ENCODE data around the gene ANKRD6.
"Not testable (repeated sequence)": the region's sequence is repeated elsewhere in the genome, so short reads cannot be mapped to it uniquely, and the experiment has no call there.

Gene ANKRD6

DNA sequence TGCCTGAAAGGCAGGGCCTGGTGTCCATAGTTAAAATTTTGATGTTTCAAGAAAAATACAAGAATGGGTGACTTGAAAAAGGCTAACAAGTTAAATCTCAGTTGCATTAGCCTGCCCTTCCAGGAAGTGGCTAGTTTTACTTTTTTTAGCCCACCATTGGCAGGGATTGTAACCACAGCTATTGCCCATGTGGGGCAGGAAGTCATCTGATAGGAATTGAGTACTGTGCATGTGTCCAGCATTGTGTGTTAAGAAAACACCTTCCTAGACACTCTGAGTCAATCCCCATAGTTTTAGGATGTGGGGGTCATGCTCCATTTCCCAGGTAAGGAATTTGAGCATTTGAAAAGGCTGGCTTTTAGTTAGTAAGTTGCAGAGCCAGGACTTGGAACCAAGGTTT lies 178.7 kb downstream of the ANKRD6 start:
- DNase-seq, result no peak

DNA sequence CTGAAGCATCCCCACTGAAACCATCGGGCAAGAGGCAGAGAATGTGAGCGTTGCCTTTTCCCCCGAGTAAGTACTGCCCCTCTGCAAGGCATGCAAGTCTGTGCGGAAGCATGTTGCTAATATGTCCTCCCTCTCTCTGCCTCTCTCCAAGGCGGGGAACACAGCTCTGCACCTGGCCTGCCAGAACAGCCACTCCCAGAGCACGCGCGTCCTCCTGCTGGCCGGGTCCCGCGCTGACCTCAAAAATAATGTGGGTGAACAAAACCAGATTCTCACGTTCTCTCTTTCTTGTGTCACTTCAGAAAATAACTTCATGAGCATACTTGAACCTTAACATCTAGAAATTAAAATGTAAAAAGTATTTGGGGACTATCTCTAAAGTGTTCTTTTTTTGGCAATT lies 179.2 kb downstream of the ANKRD6 start:
- no peak for DNase-seq

DNA sequence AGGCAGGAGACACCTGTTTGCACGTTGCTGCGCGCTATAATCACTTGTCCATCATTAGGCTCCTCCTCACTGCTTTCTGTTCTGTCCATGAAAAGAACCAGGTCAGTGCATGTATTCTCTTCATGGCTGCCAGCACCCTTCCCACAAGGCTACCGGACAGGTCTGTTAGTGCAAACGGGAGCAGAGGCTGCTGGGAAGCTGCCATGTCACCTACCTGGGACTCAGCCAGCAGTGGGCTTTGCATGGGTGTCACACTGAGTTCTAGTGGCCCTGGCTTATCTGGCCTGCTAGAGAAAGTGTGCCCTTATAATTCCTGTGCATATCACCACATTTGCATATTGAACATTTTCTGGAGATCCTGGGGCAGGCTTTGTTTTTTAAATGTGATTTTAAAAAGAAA lies 180.8 kb downstream of the ANKRD6 start:
- DNase-seq, result no peak

DNA sequence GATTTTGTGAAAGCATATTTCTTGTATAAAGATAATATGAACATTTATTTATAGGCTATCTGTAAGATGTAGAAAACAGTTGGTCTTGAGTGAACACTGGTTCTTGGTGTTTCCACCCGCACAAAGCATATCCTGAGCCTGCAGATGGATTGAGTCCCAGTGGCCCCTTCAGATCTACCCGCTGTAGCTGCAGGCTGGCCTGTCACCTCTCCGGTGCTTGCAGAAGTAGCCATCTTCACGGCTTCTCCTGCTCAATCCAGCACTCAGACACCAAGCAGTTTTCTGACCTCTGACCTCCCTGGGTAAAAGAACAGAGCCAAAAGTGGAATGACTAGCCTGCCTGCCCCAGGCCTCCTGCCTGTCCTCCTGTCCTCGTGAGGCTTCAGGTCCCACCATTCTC lies 182.9 kb downstream of the ANKRD6 start:
- no peak for DNase-seq

DNA sequence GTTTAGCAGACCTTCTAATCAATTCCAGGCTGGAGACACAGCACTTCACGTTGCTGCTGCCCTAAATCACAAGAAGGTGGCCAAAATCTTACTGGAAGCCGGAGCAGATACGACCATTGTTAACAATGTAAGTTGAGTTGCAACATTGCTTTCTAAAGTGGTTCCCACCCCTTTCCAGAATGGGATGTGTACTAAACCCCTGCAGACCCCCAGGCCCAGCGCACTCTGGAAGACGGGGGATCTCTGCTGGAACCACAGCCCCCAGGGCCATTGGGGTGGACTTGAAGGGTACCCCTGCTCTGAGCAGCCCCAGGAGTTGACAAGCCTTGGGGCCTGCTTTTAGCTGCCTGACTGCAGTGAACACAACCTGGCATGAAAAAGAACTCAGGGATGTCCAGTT lies 183.6 kb downstream of the ANKRD6 start:
- no peak for DNase-seq

DNA sequence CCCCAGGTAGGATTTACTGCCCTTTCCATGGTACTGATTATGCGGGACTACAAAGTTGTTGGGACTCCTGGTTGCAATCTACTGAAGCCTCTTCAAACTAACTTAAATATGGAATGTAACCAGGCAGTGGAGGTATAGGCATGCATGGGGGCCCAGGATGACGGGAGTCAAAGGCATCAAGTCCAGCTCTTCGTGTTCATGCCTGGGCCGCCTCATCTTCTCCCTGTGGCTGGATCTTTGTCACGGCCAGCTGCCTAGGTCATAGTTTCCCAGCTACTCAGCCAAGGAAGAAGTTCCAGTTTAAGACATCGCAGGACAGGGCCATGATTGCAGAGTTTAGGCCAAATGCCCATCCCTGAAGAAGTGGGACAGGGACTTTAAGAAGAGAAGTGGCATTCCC lies 185.1 kb downstream of the ANKRD6 start:
- no peak for DNase-seq

DNA sequence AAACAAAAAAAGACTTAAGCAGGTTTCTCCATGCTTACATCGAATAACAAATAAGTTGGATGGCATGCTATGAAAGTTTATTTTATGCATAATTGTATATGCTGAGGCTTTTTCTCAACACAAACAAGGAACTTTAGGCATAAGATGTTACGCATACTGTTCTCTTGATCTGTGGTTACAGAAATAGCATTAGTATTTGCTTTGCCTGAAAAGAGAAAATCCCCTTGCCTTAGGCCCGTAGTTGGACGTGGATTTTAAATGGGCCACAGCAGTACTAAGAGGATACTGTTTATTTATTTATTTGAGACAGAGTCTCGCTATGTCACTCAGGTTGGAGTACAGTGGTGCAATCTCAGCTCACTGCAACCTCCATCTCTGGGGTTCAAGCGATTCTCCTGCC lies 186.6 kb downstream of the ANKRD6 start:
- DNase-seq, result no peak

DNA sequence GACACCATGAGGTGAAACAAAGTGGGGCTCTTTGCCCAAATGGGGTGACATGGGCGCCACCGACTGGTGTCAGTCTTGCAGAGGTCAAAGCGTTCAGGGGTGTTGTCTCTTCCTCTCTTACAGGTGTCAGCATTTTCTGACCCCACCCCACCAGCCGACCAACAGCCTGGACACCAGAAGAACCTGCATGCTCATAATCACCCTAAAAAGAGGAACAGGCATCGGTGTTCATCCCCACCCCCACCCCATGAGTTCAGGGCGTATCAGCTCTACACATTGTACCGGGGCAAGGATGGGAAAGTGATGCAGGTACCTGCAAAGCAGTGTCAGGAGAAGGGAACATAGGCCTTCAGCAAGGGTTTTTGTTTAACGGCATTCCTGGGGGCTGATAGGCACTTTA lies 190.8 kb downstream of the ANKRD6 start:
- no peak for DNase-seq

DNA sequence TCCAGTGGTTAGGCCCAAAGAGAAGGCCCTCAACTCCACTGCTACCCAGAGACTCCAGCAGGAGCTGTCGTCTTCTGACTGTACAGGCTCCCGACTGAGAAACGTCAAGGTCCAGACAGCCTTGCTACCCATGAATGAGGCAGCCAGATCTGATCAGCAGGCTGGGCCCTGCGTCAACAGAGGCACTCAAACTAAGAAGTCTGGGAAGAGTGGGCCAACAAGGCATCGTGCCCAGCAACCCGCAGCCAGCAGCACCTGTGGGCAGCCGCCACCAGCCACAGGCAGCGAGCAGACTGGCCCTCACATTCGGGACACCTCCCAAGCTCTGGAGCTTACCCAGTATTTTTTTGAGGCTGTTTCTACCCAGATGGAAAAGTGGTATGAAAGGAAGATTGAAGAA lies 197.5 kb downstream of the ANKRD6 start:
- DNase-seq, result no peak

DNA sequence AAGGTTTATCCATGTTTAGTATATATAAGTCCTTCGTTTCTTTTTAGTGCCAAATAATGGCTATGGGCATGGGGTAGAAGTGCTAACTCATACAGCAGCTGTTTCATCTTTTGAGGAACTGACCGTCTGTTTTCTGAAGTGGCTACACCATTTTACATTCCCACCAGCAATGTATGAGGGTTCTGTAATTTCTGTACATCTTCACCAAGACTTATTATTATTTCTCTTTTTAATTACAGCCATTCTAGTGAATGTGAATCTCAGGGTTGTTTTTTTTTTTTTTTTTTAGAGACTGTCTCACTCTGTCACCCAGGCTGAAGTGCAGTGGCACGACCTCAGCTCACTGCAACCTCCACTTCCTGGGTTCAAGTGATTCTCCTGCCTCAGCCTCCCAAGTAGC lies 203.5 kb downstream of the ANKRD6 start:
- DNase-seq, result not testable (repeated sequence)

DNA sequence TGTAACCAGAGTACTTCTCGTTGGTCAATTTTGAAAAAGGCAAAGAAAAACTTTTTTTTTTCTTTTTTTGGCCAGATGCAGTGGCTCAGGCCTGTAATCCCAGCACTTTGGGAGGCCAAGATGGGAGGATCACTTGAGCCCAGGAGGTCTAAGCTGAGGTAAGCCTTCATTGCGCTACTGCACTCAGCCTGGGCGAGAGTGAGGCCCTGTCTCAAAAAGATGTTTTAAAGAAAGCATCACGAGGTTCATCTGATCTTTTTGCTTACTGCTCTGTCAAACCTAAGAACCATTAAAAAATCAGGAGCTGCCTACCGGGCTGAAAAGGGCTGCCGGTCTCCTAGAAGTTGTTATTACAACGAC lies 205.0 kb downstream of the ANKRD6 start:
- DNase-seq, result no peak

DNA sequence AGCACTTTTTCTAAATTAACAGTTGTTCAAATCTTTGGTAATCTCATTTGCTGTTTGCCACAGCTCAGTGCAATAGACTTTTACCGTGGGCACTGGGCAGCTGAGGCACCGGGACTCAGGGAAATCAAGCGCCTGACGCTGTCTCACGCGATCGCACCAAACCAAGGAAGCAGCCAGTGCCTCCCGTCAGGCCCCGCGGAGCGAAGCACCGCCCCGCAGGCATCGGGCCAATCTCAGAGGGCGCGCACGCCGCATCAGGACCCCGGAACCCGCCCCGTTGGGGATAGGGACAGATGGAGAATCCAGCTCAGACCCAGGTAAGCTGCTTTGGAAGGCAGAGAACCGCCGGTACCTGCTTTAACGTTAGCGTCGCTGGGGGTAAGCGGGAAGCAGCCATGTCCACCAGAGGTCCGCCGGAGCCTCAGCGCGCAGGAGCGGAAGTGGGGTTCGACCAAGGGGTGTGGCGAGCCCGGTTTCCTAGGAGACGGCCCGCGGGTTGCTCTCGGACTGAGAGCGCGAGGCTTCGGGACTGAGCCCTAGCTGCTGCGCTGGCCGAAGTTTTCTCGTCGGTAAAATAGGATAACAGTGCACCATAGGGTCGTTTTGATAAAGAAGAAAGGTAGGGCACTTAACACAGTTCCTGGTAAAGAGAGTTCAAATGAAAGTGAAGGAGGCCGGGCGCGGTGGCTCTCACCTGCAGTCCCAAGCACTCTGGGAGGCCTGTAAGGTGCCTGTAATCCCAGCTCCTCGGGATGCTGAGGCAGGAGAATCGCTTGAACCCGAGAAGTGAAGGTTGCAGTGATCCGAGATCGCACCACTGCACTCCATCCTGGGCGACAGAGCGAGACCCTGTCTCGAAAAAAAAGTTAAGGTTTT lies 205.6 kb downstream of the ANKRD6 start, which contains the start of gene LYRM2:
Gene LYRM2 (minus strand): TSS at position 428 of the 876 bp plus-strand sequence. CDS start 31 bp downstream, at position 397.
- peak; percentile 93 to 94 for DNase-seq

DNA sequence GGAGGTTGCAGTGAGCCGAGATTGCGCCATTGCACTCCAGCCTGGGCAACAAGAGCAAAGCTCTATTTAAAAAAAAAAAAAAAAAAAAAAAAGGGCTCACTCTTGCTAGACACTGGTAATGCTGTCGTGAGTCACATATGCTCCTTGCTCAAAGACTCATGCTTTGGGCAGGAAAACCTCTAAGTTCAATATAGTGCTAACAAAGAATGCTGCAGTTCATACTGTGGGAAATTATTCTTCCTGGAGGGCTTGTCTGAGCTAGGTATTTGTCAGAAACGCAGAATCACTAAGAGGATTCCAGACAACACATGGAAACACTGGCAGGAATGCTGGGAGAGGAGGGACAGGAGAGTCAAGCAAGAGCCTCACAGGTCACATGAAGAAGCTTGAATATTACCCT lies 207.9 kb downstream of the ANKRD6 start:
- no peak for DNase-seq

DNA sequence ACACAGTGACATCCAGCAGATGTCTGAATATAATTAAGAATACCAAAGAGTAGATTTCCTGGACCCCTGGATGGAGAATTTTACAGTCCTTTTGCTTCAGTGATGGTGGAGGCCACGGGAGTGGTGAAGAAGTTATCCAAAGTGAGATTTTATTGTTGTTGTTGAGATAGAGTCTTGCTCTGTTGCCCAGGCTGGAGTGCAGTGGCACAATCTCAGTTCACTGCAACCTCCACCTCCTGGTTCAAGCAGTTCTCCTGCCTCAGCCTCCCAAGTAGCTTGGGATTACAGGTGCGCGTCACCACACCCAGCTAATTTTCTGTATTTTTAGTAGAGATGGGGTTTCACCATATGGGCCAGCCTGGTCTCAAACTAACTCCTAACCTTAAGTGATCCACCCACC lies 208.6 kb downstream of the ANKRD6 start:
- DNase-seq, result not testable (repeated sequence)

DNA sequence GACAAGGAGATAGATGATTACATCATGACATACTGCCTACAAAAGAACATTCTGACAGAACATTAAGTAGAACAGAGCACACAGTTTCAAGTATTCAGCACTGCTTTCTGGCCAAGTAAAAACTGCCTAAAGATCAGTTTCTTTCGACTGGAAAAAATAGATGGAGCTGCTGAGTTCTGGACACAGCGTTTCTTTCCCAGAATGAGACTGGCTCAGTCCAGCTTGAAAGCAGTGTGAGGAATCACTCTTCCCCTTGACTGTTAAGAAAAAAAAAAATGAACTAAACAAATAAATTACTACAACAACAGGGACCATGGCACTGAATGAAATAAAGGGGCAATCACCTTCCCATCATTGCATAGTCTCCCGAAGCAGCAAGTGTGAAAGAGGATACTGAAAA lies 210.0 kb downstream of the ANKRD6 start:
- DNase-seq, result no peak

DNA sequence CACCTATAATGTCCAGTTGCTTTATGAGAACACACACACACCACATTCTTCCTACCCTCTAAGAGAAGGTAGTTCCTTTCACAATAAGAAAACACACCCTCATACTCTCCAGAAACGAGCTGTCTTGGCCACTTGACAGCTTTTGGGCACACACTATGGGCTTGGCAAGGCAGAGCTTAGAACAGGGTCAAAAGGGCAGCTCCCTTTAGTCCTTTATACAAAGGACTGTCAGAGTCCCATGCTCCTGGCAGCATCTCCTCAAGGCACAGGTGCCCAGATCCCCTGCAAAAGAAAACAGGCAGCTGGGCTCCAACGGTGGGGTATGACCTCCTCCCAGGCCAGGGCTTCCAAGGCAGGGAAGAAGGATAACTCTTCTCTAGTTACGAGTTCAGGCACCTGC lies 210.5 kb downstream of the ANKRD6 start:
- DNase-seq, result no peak

DNA sequence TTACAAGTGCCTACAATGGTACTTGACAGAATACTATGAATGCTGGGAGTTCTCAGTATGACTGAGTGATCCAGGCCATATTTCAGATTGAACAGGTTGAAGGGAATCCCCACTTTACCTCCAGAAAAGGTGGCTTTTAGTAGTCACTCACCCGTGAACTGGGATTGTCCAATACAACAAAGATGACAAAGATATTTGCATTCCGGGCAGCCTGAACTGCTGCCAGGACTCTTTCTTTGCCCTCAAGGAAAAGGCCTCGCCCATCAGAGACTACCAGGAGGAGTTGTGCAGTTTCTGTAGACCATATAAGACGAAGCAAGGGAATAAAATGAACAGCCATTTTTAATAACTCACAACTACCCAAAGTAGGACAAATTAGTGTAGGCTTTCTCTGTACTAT lies 211.9 kb downstream of the ANKRD6 start:
- no peak for DNase-seq

DNA sequence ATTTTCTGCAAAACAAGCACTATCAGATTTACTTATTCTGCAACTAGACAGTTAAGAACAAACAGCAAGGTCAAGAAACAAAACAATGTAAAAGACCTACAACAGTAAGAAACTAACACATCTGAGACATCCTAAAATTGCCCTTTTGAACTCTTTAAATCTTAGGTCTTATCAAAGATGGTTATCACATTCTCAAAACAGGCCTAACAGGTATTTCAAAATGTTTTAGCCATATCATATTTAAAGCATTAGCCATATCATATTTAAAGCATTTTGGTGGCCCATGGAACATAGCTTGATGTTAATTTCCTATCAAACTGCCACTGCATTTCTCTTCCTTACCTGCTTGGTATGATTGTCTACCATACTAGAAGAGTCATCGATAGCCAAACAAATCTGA lies 216.7 kb downstream of the ANKRD6 start:
- no peak for DNase-seq

DNA sequence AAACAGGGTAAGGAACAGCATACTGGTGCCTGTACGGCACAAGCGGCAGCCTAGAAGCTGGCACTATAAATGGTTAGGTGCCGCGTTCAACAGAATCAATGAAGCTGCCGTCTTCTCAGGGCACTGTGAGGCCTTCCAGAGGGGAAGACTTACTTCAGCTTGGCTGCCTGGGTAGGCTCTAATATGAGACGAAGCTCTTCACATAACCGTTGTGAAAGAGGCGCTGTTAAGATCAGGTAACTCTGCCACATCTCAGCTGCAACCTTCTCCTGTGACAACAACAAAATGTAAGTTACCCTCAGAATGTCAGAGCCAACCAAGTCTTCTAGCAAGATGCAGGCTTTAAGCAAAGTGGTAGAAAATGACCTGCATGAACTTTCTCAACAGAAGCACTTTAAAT lies 217.6 kb downstream of the ANKRD6 start:
- no peak for DNase-seq

DNA sequence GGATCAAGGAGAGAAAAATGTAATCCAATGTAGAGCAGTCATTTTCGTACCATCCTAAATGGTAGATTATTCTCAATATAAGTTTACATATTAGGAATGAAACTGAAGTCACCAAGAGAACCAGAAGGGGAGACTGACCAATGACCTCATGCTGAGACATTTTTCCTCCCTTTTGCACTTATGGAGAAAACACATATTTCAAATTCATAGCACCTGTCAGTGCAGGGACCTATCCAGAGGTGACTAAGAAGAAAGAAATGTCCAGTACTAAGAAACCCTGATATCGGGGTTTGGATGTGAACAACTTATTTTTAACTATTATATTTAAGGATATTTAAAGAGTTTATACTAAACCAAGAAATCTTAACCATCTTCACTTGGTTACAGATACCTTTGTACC lies 222.2 kb downstream of the ANKRD6 start:
- no peak for DNase-seq

DNA sequence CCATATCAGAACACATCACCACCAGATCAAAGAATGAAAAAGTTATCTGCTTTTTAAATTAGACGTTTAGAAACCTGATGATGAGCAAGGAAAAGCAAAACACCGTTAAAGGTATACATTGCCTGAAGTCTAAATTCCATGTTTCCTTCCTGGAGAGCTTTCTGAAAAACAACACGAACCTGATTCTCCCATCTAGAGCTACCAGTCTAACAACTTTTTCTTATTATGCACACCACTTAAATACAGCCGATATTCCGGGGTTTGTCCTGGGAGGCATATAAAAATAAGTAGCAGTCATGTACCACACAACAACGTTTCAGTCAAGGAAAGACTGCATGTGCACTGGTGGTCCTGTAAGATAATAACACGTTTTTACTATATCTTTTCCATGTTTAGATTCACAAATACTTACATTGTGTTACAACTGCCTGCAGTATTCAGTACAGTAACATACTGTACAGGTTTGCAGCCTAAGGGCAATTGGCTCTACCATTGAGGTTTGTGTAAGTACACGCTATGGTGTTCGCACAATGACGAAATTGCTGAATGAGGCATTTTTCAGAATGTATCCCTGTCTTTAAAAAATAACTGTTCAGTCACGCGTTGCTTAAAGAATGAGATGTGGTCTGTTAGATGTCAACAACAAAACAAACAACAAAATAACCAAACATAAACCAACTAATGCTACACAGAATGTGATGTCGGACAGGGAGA lies 224.7 kb downstream of the ANKRD6 start:
- DNase-seq, result no peak

DNA sequence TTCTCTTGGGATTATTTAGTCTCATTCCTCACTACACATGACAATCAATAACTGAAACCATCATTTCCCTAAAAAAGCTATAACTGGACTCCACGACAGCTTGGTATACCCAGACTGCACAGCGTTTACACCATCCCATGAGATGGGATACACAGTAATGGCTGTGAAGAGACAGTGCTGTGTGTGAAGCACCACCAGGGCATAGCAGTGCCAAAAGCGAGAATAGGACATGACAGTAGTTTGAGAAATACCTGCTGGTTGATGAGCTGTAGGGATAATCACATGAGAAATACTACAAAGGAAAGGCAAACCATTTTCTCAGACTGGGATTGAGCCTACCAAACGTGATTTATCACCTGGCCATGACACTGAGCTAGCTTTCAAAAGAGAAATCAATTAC lies 228.0 kb downstream of the ANKRD6 start:
- DNase-seq, result no peak

DNA sequence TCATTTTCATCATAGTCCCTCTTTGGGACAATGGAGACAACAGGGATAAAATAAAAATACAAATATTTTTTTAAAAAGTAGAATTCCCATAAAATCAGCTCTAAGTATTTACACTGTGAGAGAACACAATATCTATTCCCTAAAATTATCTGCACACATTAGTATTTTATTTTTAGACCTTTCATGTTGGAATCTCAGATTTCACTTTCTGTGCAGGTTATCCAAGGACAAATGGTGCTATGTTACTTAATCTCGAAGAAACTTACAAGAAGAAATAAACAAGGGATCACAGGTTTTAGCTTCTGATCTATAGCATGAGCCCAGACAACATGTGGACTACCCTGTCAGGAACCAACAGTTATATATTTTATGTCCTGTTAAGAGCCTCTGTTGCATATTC lies 228.6 kb downstream of the ANKRD6 start:
- no peak for DNase-seq

DNA sequence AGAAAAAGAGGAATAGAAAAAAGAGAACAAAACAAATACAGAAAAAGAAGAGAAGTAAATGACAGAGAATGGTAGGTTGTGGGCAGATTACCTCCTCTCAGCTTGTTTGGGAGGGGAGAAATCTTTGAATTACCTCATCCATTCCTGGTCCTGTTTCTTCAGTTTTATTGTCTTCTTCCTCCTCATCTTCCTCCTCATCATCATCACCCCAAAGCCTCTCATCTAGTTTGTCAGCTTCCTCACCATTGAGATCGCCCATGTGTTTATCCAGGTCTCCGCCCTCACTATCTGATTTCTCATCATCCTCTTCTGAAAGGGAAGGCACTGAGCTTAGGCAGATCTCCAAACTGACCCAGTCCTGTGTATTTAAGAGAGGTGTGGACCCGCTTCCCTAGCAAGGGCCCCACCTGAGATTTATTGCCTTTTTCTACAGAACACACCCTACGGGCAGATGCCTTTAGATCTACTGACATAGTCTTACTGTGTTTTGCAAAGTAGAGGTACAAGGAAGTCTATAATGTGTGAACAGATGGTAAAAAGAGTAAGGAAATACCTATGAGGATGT lies 229.8 kb downstream of the ANKRD6 start:
- DNase-seq, result no peak

Data from AML-193 (cell line).